Stimulated activated CD4-positive, alpha-beta T cell treated with anti-CD3 and anti-CD28 coated beads, TNF-alpha, amount 100 ng/mL, for 24 hours (primary cell): ENCODE results near the gene DCTPP1.
"Not testable (repeated sequence)": the region's sequence is repeated elsewhere in the genome, so short reads cannot be mapped to it uniquely, and the experiment has no call there.

Source experiments
- DNase-seq, 3 experiments: peaks; one replicate each; pipeline ENCODE4 v3.0.0-alpha.2; 2020; ENCODE audit warnings: low read depth in 3 of 3

DCTPP1 gene

GRCh38 chr16:30429678-30430427 is at the start of gene DCTPP1:
DCTPP1 (minus strand) TSS chr16:30430030; CDS start chr16:30429980, 50 bp downstream.
- DNase-seq: peak; percentile 91 to 96 (median 95)

GRCh38 chr16:30478766-30479478 is 49.1 kb upstream of the DCTPP1 start:
- DNase-seq: no peak

- DNase-seq: not testable (repeated sequence)
Observed at GRCh38 chr16:30477773-30478172, 47.9 kb upstream of the DCTPP1 start.

DNA sequence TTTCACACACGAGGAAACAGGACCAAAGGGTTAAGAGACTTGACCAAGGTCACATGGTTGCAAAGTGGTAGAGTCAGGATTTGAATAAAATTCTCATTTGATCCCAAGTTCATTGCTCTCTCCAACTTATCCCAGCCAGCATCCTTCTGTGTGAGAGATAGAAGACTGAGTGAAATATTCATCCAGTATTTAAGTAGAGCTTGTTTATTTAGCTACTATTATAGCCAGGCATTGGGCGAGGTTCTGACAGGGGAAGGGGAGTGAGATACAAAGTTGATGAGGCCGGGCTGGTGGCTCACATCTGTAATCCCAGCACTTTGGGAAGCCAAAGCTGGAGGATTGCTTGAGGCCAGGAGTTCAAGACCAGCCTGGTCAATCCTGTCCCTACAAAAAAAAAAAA is 47.2 kb upstream of the DCTPP1 start:
- no peak for DNase-seq

GRCh38 chr16:30474684-30475083 is 44.9 kb upstream of the DCTPP1 start:
- no peak for DNase-seq

DNA sequence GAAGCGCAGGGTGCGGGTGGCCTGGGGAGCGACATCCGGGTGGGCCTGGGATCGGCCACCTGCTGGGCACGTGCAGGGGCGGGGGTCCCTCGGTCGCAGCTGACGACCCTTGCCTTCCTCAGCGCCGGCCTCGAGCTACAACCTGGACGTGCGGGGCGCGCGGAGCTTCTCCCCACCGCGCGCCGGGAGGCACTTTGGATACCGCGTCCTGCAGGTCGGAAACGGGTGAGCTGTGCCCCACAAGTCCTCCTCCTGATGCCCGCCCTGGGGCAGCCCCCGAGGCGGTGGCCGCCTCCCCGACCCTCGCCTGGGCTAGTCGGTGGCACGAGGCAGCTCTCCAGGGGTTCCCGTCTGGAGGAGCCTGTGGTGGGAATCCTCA is 44.2 kb upstream of the DCTPP1 start:
- no peak for DNase-seq

GRCh38 chr16:30473231-30474073 is 43.6 kb upstream of the DCTPP1 start:
- peak; percentile 44 to 69 (median 45) for DNase-seq

GRCh38 chr16:30472328-30472942 is 42.6 kb upstream of the DCTPP1 start, which contains the start of gene ITGAL:
ITGAL (plus strand) TSS chr16:30472742; CDS start chr16:30472838, 96 bp downstream.
- peak; percentile 71 to 83 (median 71) for DNase-seq

GRCh38 chr16:30470632-30470995 is 40.8 kb upstream of the DCTPP1 start:
- no peak for DNase-seq

DNA sequence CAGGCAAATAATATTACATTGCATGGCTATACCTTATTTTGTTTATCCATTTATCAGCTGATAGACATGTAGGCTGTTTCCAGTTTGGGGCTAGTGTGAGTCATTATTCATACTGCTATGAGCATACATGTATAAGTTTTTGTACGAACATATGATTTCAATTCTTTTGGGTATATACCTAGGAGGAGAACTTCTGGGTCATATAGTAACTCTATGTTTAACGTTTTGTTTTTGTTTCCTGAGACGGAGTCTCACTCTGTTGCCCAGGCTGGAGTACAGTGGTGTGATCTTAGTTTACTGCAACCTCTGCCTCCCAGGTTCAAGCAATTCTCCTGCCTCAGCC is 40.3 kb upstream of the DCTPP1 start:
- no peak for DNase-seq

DNA sequence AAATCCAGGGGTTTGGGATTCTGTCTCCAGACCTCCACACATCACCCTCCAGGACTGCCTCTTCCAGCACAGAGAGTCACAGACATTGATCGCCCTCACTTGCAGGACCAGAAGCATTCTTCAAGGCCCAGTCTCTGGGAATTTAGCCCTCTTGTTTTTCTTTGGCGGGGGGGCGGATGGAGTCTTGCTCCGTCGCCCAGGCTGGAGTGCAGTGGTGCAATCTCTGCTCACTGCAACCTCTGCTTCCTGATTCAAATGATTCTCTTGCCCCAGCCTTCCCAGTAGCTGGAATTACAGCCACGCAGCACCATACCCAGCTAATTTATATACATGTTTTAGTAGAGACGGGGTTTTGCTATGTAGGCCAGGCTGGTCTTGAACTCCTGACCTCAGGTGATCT is 34.2 kb upstream of the DCTPP1 start:
- DNase-seq: no peak

GRCh38 chr16:30461426-30461825 is 31.6 kb upstream of the DCTPP1 start:
- DNase-seq: not testable (repeated sequence)

- DNase-seq: no peak
Observed at GRCh38 chr16:30459456-30459855, 29.6 kb upstream of the DCTPP1 start.

DNA sequence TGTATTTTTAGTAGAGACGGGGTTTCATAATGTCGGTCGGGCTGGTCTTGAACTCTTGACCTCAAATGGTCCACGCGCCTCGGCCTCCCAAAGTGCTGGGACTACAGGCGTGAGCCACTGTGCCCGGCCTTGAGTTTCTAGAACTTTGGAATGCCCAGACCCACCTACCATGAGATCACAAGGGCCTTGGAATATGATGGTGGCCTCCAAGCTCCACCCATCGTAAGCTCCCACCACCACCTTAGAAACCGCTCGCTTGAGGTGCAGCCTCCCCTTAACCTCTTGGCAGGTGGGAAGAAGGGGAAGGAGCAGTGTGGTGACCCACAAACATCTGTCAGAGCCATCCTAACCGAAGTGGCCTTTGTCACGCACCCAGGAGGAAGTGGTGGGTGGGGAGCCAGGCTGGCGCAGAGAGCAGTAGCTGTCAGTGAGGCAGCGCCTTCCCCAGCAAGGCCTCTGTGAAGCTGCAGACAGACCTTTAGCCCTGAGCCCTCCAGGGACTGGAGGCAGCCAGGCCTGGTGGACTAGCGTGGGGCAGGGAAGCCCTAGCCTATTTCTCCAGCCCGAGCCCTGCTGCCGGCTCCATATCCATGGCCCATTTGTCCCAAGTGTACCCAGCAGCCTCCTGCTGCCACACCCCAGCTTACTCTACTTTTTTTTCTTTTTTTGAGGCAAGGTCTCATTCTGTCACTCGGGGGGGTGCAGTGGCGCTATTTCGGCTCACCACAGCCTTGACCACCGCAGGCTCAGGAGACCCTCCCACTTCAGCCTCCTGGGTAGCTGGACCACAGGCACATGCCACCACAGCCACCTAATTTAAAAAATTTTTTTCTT is 28.9 kb upstream of the DCTPP1 start:
- DNase-seq: peak; percentile 67 to 89 (median 79)

DNA sequence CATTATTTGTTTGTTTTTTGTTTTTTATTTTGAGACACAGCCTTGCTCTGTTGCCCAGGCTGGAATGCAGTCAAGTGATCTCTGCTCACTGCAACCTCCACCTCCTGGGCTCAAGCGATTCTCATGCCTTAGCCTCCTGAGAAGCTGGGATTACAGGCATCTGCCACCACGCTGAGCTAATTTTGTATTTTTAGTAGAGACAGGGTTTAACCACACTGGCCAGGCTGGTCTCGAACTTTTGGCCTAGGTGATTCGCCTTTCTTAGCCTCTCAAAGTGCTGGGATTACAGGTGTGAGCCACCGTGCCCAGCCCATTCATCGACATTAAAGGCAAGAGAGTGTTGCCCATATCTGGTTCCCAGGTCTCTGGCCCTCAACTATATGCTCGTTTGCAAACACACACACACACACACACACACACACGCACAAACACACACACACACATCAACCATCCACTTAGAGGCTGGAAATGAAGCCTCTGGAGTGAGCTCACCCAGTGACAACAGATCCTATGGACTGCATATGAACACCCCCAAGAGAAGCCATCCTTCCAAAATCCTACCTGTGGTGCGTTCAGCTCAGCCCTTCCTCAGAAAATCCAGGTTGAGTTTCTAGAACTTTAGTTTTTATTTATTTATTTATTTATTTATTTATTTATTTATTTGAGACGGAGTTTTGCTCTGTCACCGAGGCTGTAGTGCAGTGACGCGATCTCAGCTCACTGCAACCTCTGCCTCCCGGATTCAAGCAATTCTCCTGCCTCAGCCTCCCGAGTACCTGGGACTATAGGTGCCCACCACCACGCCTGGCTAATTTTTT is 28.1 kb upstream of the DCTPP1 start:
- DNase-seq: no peak

DNA sequence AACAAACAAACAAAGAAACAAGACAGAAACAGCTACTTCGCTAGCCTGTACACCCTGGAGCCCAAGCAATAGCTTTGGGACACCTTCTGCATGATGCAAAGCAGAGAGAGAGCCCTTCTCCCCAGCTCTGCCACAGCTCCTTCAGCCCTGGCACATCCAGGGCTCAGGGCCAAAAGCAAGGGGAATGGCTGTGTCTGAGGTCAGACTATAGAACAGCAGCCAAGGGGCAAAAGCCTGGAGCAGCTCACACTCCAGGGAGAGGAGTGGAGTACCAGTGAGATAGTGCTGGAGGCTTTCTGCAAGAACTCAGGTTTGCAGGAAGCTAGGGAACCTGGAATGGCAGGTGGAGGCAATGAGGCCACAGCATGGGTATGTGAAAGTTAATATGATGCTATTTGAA is 27.4 kb upstream of the DCTPP1 start:
- no peak for DNase-seq

- no peak for DNase-seq
Observed at GRCh38 chr16:30456302-30456701, 26.5 kb upstream of the DCTPP1 start.

DNA sequence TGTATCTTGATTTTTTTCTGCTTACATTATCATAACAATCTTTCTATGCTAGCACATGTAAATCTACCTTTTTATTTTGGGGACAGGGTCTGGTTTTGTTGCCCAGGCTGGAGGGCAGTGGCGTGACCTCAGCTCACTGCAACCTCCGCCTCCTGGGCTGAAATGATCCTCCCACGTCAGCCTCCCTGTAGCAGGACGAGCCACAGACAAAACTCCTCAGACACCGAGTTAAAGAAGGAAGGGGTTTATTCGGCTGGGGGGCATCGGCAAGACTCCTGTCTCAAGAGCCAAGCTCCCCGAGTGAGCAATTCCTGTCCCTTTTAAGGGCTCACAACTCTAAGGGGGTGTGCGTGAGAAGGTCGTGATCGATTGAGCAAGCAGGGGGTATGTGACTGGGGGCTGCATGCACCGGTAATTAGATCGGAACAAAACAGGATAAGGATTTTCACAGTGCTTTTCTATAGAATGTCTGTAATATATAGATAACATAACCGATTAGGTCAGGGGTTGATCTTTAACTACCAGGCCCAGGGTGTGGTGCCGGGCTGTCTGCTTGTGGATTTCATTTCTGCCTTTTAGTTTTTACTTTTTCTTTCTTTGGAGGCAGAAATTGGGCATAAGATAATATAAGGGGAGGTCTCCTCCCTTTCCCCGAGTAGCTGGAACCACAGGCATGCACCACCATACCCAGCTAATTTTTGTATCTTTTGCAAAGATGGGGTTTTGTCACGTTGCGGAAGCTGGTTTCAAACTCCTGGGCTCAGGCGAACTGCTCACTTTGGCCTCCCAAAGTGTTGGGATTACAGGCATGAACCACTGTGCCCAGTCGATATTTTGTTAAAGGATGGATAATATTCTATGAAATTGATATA is 23.1 kb upstream of the DCTPP1 start:
- DNase-seq: not testable (repeated sequence)

GRCh38 chr16:30449116-30449435 is 19.2 kb upstream of the DCTPP1 start:
- no peak for DNase-seq
